Measurements from ENCODE around the gene MATK. TPM values are rescaled to one million over a fixed set of nuclear protein-coding genes. Genes with fewer than 3 reads are reported as not detected.

The MATK gene, protein sequence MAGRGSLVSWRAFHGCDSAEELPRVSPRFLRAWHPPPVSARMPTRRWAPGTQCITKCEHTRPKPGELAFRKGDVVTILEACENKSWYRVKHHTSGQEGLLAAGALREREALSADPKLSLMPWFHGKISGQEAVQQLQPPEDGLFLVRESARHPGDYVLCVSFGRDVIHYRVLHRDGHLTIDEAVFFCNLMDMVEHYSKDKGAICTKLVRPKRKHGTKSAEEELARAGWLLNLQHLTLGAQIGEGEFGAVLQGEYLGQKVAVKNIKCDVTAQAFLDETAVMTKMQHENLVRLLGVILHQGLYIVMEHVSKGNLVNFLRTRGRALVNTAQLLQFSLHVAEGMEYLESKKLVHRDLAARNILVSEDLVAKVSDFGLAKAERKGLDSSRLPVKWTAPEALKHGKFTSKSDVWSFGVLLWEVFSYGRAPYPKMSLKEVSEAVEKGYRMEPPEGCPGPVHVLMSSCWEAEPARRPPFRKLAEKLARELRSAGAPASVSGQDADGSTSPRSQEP
- not detected in 2 replicates for total RNA-seq

DNA sequence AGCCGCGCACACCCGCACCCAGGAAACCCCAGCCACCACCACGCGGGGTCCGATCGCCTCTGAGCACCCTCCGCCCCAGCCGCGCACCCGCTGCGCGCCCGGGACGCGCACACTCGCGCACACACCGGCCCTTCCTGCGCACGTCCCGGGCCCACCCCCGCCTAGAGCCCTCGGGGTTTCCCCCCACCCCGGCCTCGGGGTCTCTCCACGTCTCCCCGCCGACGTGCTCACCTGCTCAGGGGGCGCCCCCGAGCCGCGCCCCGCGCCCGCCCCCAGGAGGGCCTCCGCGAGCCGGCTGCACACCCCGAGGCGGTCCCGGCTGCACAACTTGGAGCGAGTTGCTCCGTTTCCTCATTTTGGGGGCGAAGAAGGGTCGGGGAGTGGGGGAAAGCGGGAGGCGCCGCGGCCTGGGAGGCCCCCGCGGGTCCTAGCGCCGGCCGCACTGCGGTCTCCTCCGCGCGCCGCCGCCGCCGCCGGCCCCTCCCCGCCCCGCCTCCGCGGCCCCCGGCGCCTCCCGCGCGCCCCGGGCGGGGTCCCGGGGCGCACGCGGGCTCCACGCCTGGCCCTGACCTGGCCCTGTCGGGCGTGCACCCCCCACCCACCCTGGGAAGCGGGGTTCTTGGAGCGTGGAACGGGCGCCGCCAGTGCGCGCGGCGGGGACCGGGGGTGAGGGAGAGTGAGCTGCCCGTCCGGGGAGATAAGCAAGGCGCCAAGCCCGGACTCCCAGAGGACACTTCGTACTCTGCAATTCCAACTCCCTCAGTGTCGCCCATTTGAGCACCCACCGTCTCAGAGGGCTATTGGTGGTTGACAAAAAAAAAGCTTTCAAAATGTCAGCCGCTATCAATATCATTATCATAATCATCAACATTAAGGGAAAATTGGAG is at the start of gene MATK:
TSS of gene MATK (minus strand) at position 444 of the 887 bp plus-strand sequence. CDS start 1,246 bp downstream, outside the sequence.

DNA sequence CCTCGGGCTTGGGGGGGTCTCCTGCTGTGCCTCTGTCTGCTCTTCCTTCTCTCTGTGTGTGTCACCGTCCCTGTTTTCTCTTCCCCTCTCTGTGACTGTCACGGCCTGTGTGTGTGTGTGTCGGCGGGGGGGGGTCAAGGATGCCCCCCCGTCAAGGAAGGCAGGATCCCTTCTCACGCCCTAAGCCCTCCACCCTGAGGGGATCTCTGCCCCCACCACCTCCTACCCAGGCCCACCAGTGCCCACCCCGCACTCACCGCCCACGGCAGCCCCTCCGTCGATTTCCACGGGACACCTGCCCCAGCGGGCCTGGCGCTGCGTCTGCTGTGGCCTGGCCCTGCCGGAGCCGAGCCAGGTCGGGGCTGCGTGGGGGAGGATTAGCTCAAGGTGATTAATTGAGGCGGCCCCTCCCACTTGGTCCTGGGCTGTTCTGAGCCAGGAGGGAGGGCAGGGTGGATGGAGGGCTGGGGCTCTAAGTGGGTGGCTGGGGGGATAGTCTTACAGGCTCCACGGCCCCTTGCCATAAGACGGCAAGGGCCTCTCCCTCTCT is 14.2 kb downstream of the MATK start, which contains the start of gene RAX2:
TSS of gene RAX2 (minus strand) at position 323 of the 550 bp plus-strand sequence. CDS start 486 bp downstream, outside the sequence.

DNA sequence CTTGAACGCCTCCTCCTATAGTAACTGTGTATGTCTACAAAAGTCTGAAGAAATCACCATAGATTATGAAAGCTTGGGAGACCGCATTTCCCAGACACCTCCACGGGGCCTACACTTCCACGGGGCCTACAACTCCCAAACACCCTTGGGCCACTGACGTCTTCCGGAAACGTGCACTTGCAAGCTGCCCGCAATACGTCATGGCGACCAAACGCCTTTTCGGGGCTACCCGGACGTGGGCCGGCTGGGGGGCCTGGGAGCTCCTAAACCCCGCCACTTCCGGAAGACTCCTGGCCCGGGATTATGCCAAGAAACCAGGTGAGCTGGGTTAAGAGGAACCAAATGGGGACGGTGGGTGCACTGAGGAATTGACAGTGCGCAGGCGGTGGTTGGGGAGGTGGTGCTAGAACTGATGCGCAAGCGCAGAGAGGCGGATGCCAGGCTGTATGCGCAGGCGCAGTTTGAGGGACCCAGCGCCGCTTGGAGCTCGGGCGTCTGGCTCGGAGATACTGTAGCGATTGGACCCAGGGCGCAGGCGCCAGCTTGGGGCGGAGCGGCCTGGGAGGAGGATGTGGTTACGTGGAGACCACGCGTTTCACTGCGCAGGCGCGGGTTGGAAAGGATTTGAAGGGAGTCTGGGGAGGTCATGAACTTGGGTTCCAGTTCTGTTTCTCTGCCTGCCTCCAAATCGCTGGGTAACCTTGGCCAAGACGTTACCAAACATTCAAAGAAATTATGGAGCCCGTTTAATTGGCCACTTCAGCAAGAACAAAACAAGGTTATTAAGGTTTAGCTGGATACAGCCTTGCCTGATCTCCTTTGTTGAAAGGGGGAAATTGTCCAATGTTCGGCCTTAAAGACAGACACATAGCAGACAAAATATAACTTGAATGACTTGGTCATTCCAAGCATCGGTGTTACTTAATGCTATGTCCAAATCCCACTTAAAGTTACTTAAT is 23.4 kb downstream of the MATK start, which contains the start of gene MRPL54:
TSS of gene MRPL54 (plus strand) at position 182 of the 959 bp plus-strand sequence. CDS start at position 201, 19 bp downstream.

DNA sequence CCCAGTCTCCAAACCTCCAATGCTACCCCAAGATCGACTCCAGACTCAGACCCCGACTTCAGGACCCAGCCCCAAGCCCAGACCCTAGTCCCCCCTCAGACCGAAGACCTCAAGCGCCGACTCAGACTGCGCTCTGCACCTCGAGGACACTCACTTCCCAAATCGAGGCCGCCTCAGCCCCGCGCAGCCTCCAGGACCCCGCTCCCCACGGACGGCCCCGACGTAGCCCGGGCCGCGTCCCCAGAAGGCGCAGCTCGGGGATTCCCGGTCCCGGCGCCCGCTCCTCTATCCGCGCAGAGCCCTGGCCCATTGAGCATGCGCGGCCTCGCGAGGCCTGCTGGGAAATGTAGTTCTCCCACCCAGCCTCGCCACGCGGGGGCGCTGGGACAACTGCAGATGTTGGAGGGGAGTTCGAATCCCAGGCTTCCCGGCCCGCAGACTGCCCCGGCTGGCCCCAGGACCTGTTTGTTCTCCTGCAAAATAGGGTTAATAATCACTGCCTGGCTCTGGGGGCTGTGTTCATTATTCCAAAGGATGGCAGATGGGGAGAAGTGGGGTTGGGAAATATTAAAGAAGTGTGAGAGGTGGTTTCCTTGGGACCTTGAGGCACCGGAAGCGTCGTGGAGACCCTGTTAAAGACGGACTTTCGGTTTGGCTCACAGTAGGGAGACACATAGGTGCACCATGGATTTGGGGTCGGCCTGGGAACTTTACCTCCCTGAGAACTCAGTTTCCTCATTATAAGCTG is 24.6 kb downstream of the MATK start, which contains the start of gene APBA3:
TSS of gene APBA3 (minus strand) at position 311 of the 748 bp plus-strand sequence. CDS start 1,428 bp downstream, outside the sequence.

Other genes starting within 250 kb of the MATK start
- not detected in 2 replicates for gene TEKTIP1, start 247.2 kb downstream of the MATK start, total RNA-seq
- 117 and 155 TPM in 2 replicates for gene MFSD12, start 228.8 kb downstream of the MATK start, total RNA-seq
- 55.8 and 65.8 TPM in 2 replicates for gene HMG20B, start 213.4 kb downstream of the MATK start, total RNA-seq
- gene GIPC3, start 200.9 kb downstream of the MATK start, total RNA-seq = under 0.01 TPM in 1 of 2 replicates, not detected in the other
- gene TBXA2R, start 179.5 kb downstream of the MATK start, total RNA-seq = 0.89 and 2.2 TPM in 2 replicates
- 20.2 and 32.9 TPM in 2 replicates for gene CACTIN, start 159.6 kb downstream of the MATK start, total RNA-seq
- 38.9 and 62.7 TPM in 2 replicates for gene PIP5K1C, start 85.9 kb downstream of the MATK start, total RNA-seq
- gene TJP3, start 78.0 kb downstream of the MATK start, total RNA-seq = not detected in 2 replicates
- gene APBA3, start 24.7 kb downstream of the MATK start, total RNA-seq = 26.5 and 27.6 TPM in 2 replicates
- 13.4 and 36.8 TPM in 2 replicates for gene MRPL54, start 23.7 kb downstream of the MATK start, total RNA-seq
- gene RAX2, start 14.2 kb downstream of the MATK start, total RNA-seq = not detected in 2 replicates
- not detected in 2 replicates for gene ZFR2, start 82.7 kb upstream of the MATK start, total RNA-seq
- gene ATCAY, start 94.3 kb upstream of the MATK start, total RNA-seq = not detected in 2 replicates
- gene NMRK2, start 146.7 kb upstream of the MATK start, total RNA-seq = not detected in 2 replicates
- 169 and 182 TPM in 2 replicates for gene DAPK3, start 184.7 kb upstream of the MATK start, total RNA-seq
- gene EEF2, start 199.1 kb upstream of the MATK start, total RNA-seq = 3,552 and 3,788 TPM in 2 replicates
- 8.3 and 12.3 TPM in 2 replicates for gene PIAS4, start 221.4 kb upstream of the MATK start, total RNA-seq